Activated CD4-positive, alpha-beta T cell treated with anti-CD3 and anti-CD28 coated beads, Interleukin-10, Interleukin-2, amounts not matched to agents 100 ng/mL and 50 ng/mL, durations not matched to agents 16 hours and 8 hours (primary cell): ENCODE measurements around the gene NEK8.

Source experiments
- DNase-seq: peaks from one replicate; pipeline ENCODE4 v3.0.0-alpha.2; 2020

NEK8 gene

GRCh38 chr17:28745786-28746411 is 17.3 kb downstream of the NEK8 start:
- no peak for DNase-seq

DNA sequence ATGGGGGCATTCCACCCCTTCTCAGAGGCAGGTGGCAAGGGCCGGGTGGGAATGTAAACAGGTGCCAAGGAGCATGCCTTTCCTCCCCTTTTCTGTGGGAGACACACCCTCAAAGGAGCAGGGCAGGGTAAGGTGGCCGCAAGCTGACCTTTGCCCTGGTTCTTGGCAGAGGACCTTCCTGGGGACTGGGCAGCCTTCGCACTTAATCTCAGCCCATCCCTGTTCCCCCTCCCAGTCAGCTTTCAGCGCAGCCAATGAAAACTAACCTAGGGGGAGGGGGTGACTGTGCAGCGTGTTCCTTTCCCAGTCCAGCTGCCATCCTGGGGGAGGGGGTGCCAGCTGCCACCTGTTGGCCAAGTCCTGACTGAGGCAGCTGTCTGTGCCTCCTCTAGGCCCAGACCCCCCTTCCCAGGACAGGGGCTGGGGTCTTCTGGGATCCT is 18.0 kb downstream of the NEK8 start:
- DNase-seq, result no peak

- no peak for DNase-seq
These were observed 18.6 kb downstream of the NEK8 start for GRCh38 chr17:28747051-28747691.

DNA sequence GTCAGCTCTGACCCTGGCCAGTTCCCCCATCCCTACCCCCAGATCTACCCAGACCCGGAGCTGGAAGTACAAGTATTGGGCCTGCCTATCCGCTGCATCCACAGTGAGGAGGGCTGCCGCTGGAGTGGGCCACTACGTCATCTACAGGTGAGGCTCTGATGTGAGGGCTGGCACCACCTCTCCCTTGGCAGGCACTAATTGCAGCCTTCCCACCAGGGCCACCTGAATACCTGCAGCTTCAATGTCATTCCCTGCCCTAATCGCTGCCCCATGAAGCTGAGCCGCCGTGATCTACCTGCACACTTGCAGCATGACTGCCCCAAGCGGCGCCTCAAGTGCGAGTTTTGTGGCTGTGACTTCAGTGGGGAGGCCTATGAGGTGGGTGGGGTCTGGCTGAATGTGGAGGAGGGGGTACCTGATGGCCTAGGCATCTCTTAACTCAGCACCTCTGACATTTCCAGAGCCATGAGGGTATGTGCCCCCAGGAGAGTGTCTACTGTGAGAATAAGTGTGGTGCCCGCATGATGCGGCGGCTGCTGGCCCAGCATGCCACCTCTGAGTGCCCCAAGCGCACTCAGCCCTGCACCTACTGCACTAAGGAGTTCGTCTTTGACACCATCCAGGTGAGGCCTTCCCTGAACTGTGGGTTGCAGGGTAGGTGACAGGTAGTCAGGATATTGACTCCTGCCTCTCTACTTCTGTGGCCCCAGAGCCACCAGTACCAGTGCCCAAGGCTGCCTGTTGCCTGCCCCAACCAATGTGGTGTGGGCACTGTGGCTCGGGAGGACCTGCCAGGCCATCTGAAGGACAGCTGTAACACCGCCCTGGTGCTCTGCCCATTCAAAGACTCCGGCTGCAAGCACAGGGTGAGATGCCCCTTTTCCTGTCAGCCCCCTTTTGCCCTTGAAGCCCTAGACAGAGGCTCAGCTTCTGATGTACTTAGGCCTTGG is 19.5 kb downstream of the NEK8 start:
- DNase-seq, result no peak

DNA sequence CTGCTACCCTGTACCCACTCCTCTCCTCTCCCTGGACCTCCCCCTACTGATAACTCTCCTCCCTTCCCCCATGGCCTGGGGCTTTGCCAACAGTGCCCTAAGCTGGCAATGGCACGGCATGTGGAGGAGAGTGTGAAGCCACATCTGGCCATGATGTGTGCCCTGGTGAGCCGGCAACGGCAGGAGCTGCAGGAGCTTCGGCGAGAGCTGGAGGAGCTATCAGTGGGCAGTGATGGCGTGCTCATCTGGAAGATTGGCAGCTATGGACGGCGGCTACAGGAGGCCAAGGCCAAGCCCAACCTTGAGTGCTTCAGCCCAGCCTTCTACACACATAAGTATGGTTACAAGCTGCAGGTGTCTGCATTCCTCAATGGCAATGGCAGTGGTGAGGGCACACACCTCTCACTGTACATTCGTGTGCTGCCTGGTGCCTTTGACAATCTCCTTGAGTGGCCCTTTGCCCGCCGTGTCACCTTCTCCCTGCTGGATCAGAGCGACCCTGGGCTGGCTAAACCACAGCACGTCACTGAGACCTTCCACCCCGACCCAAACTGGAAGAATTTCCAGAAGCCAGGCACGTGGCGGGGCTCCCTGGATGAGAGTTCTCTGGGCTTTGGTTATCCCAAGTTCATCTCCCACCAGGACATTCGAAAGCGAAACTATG is 20.4 kb downstream of the NEK8 start:
- DNase-seq, result no peak

GRCh38 chr17:28749516-28750177 is 21.1 kb downstream of the NEK8 start:
- DNase-seq, result no peak

DNA sequence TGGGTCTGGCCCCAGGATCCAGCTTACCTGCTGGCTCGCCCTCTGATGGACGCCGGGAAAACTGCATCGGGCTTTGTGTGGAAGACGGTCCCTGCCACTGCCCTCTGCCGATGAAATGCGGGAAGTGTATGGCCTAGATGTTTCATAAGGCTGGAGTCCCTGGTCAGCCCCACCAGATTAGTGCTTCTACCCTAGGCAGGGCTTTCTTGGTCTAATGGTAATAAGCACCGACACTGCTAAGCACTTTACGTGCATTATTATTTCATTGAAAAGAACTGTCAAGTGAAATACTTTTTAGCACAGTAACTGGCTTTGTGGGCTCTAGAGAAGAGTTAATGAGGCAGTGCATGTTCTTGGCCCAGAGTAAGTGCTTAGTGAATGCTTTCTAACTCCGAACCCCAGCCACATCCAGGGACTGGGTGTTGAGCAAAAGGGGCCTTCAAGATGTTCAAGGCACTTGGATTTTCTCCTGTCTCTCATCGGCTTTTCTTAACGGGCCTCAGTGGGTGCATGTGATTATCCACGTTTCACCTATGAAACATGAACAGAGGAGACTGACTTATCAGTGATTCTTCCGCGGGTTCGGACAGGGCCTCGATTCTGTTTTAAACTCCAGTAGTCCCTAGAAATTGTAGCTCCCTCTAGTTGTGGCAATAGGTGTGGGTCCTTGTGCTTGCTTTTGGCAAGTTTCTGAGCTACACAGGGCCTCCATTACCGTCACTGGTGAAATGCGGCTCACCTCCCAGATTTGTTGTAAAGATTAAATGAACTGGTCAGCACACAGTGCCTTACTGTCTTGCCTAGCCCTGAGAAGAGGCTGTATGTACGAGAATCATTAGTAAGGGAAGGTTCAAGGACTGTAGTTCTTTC is 21.8 kb downstream of the NEK8 start:
- DNase-seq, result peak; percentile 94

- DNase-seq, result no peak
These were observed 23.2 kb downstream of the NEK8 start for GRCh38 chr17:28751600-28752366.

GRCh38 chr17:28755486-28755885 is 26.9 kb downstream of the NEK8 start:
- no peak for DNase-seq

DNA sequence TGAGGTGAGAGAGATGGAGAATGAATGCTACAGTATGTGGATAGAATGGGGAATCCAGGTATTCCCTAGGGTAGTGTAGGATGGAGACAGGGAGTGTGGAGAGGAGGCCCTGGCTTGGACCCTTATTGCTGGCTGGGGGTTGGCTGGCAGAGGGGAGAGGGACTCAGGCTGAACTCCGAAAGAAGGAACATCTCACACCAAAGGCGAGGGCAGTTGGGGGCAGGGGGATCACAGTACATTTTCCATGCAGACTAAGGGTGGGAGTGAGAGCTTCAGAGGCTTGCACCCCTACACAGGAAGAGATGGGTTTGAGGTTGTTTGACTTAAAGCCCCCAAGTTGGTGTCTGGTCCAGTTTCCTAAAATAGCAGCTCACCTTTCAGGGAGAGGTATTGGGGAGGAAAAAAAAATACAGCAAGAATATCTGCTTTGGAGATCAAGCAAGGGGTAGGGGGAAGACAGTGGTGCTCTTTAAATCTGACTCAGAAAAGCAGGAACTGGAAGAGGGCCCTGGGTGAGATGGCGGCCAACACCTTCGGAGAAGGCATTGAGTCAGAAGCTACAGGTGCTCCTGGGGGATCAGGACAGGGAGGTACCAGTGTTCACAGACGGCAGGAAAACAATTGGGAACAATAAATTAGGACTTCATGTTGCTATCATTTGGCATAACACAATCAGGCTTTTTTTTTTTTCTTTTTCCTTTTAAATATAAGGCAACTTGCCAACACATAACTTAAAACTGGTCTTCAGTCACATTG is 27.6 kb downstream of the NEK8 start:
- DNase-seq, result no peak

GRCh38 chr17:28758411-28759121 is 30.0 kb downstream of the NEK8 start:
- DNase-seq, result no peak

DNA sequence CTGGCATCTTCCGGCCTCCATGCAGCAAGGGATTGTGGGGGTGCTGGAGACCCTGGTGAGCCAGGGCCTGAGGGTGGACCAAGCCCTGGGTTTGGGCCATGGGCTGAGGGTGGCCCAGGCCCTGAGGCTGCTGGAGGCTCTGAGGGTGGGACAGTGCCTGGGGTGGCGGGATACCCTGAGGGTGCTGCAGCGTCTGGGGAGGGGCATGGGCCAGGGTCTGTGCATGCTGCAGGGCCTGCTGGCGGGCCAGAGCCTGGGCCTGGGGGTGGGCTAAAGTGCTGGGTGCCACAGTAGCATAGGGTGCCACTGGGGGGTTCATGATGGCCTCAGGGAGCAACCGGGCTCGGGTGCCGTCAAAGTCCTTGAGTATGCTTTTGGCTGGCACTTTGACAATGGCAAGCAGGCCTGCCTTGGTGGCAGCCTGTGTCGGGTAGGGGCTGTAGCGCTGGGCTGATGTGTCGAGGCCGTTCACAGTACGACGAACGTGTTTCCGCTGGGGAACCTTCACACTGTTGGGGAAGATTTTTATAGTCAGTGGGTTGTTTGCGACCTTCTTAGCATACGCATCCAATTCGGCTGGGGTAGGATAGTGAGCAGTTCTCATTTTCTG is 30.8 kb downstream of the NEK8 start:
- DNase-seq, result no peak

- no peak for DNase-seq
These were observed 32.3 kb downstream of the NEK8 start for GRCh38 chr17:28760601-28761562.

- peak; percentile 71 for DNase-seq
These were observed 34.7 kb downstream of the NEK8 start for GRCh38 chr17:28763137-28763799.

GRCh38 chr17:28763804-28764266 is 35.2 kb downstream of the NEK8 start:
- DNase-seq, result peak; percentile 83

DNA sequence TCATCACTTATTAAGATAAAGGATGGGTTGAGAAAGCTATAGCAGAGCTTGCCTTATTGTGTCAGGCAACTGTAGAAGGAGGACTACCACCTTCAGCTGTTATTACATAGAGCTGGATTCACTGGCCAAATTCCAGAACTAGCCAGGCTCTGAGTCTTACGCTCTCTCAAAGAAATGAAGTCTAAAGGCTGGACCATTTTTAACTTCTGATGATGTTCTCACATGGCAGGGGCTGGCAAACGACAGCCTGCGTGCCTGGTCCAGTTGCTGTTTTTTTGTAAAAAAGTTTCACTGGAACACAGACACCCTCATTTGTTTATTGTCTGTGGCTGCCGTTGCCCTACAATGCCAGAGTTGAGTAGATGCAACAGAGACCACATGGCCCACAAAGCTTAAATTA is 36.5 kb downstream of the NEK8 start:
- DNase-seq, result no peak

DNA sequence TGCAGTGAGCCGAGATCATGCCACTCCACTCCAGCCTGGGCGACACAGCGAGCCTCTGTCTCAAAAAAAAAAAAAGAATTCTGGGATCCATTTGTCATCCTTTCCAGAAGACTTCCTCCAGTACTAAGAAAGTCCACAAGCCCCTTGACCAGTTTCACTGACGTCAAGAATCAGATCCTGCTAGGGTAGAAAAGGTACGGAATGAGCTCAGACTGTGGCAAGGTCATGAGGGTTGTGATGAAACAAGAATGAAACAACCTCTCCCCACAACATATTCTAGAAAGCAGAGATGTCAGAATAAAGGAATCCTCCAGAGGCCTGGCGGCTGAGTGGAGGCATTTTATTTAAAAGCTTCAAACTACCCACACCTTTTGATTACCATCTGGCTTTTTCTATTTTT is 45.1 kb downstream of the NEK8 start:
- peak; percentile 17 for DNase-seq
